Measurements from ENCODE around the gene CC2D2A.
A peak's percentile ranks its signal among the peaks of the same experiment; 100 is the strongest.

The CC2D2A gene

GRCh38 chr4:15526924-15527592 is 57.4 kb downstream of the CC2D2A start:
- H3K27ac ChIP-seq = no peak overlapping the region
- TF ChIP-seq, protein P1, sequence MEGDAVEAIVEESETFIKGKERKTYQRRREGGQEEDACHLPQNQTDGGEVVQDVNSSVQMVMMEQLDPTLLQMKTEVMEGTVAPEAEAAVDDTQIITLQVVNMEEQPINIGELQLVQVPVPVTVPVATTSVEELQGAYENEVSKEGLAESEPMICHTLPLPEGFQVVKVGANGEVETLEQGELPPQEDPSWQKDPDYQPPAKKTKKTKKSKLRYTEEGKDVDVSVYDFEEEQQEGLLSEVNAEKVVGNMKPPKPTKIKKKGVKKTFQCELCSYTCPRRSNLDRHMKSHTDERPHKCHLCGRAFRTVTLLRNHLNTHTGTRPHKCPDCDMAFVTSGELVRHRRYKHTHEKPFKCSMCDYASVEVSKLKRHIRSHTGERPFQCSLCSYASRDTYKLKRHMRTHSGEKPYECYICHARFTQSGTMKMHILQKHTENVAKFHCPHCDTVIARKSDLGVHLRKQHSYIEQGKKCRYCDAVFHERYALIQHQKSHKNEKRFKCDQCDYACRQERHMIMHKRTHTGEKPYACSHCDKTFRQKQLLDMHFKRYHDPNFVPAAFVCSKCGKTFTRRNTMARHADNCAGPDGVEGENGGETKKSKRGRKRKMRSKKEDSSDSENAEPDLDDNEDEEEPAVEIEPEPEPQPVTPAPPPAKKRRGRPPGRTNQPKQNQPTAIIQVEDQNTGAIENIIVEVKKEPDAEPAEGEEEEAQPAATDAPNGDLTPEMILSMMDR (IDR thresholded peaks at IDR 0.05) = no peak
- no peak overlapping the region for H3K4me3 ChIP-seq
- DNase-seq (ENCODE audit: low spot score) = no peak

- no peak for DNase-seq (ENCODE audit: low spot score)
- H3K4me3 ChIP-seq = no peak overlapping the region
- H3K27ac ChIP-seq = no peak overlapping the region
- TF ChIP-seq, protein P1 (IDR thresholded peaks at IDR 0.05) = no peak
These were observed 62.1 kb downstream of the CC2D2A start for GRCh38 chr4:15531792-15532191.

GRCh38 chr4:15533817-15534216 is 64.1 kb downstream of the CC2D2A start:
- no peak overlapping the region for H3K27ac ChIP-seq
- TF ChIP-seq, protein P1 (IDR thresholded peaks at IDR 0.05) = no peak
- DNase-seq (ENCODE audit: low spot score) = no peak
- no peak overlapping the region for H3K4me3 ChIP-seq

DNA sequence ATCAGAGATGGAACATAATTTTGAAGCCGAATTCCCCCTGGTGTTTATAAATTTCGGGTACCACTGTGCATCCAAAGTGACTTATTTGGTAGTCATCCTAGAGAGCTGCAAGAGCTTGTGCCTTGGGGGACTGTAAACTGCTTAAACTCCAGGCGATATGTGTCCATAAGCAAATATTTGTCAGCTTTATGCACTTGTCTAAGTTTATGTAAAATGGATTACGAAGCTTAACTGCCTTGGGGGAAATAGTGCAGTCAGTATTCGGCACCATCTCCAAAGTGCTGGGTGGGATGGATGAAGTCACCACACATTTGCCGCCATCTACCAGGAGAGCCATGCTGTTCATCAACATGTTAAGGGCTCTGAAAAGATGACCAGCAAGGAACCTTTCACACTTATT is 65.9 kb downstream of the CC2D2A start:
- Histone ChIP-seq H3K27ac (no peak overlapping the region), H3K4me3 (no peak overlapping the region)
- no peak for DNase-seq (ENCODE audit: low spot score)
- TF ChIP-seq, protein P1 (IDR thresholded peaks at IDR 0.05) = no peak

DNA sequence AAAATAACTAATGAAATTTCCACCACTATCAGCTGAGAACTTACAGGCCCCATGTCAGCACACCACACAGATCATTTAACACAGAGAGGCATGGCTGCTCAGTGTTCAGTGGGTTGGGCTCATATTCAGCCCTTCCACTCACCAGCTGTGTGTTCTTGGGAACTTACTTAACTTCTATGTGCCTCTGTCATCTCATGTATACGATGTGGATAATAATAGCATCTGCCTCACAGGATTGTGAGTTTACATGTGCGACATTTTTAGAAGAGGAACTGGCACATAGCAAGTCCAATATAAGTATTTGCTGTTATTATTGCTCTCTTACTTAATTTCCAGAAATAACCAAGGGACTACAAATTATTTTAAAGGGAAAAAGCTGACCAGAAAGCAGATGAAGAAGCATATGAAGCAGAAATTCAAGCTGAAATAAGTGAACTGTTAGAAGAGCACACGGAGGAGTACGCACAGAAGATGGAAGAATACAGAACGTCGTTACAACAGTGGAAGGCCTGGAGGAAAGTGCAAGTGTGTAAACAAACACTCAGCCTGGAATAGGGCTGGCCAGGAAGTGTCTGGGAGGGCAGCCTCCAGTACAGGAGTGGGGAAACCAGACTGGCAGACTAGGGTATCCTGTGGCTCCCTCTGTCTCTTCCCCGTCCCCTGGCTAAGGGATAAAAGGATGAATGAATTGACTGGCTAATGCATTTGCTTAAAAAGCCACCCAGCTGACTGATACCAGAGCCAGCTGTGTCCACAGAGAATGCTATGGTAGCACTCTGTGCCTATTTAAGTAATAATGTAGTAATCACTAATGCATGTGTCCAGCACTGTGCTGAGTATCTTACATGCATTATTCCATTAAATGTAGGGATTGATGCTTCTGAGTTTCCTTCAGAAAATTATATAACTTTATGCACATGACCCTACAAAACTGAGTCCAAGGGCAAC is 67.1 kb downstream of the CC2D2A start:
- Histone ChIP-seq H3K4me3 (no peak overlapping the region), H3K27ac (peak overlapping the region in 1 of 2 donors; percentile 10)
- TF ChIP-seq, protein P1 (IDR thresholded peaks at IDR 0.05) = no peak
- DNase-seq (ENCODE audit: low spot score) = no peak

DNA sequence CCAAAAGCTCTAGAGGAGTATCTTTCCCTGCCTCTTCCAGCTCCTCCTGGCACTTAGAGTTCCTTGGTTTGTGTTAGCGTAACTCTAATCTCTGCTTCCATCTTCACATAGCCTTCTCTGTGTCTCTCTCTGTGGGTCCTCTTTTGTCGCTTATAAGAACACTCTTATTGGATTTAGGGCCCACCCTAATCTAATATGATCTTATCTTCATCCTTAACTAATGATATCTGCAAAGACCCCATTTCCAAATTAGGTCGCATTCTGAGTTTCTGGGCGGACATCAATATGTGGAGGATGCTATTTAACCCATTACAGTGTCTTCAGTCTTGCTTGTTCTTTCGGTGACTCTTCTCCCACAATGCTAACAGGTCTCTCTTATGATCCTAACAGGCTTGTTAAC is 72.3 kb downstream of the CC2D2A start:
- TF ChIP-seq, protein P1 (IDR thresholded peaks at IDR 0.05) = no peak

More for the DNA sequence above, 72.3 kb downstream of the CC2D2A start:
- DNase-seq (ENCODE audit: low spot score) = no peak
- H3K27ac ChIP-seq = no peak overlapping the region
- no peak overlapping the region for H3K4me3 ChIP-seq
